Esophagus squamous epithelium (tissue), 4 donors: ENCODE measurements around the gene PDILT.

Experiments
- POLR2A ChIP-seq, 4 donors: fragments of 450-650 bp; IDR thresholded peaks; one replicate each; pipeline ENCODE4 v1.6.1; 2017; ENCODE audit warnings: antibody characterized with exemption in 4 of 4, mild to moderate bottlenecking in 4 of 4, moderate library complexity in 3 of 4
- TF ChIP-seq, protein P1 (sequence below), 6 experiments: fragments of 450-650 bp in 4 of 6; fragments of 200-600 bp in 2 of 6; sonication (generic) in 2 of 6; IDR thresholded peaks; one replicate each; pipeline ENCODE4 v1.5.1; 2016 to 2019; ENCODE audit warnings: antibody characterized with exemption in 6 of 6, mild to moderate bottlenecking in 4 of 6, moderate library complexity in 4 of 6

DNA sequence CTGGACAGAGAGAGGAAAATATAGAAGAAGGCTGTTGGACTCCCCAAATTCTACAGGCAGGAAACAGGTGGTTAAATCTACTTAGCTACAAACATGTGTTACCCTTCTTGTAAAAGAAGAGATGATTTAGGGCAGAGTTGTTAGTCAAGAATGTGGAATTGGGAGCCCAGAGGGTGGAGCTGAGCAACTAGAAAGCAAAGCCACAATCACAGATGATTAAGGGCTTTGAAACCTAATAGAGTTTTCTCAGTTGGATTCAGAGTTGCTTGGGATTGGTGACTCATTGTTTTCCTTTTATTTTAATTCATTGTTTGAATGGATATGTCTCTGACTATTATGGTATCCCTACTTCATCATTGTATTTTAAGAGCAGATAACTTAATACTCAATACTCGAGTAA is 11.0 kb upstream of the PDILT start:
- TF ChIP-seq, protein P1, sequence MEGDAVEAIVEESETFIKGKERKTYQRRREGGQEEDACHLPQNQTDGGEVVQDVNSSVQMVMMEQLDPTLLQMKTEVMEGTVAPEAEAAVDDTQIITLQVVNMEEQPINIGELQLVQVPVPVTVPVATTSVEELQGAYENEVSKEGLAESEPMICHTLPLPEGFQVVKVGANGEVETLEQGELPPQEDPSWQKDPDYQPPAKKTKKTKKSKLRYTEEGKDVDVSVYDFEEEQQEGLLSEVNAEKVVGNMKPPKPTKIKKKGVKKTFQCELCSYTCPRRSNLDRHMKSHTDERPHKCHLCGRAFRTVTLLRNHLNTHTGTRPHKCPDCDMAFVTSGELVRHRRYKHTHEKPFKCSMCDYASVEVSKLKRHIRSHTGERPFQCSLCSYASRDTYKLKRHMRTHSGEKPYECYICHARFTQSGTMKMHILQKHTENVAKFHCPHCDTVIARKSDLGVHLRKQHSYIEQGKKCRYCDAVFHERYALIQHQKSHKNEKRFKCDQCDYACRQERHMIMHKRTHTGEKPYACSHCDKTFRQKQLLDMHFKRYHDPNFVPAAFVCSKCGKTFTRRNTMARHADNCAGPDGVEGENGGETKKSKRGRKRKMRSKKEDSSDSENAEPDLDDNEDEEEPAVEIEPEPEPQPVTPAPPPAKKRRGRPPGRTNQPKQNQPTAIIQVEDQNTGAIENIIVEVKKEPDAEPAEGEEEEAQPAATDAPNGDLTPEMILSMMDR (IDR thresholded peaks at IDR 0.05) = no peak
- TF ChIP-seq POLR2A (IDR thresholded peaks at IDR 0.05) = no peak
